Prostate gland (tissue), 2 donors: ENCODE data around the gene ALDH1A2.

Experiments used
- POLR2A ChIP-seq: fragments of 450-650 bp; IDR thresholded peaks from one replicate; pipeline ENCODE4 v1.6.1; 2016; ENCODE audit warnings: antibody characterized with exemption, mild to moderate bottlenecking
- POLR2AphosphoS5 ChIP-seq: sonication (generic); formaldehyde crosslinking; IDR thresholded peaks from one replicate; pipeline ENCODE4 v1.6.1; 2017; ENCODE audit warnings: antibody characterized with exemption
- TF ChIP-seq, protein P1 (sequence below), 4 experiments: fragments of 200-600 bp in 2 of 4; fragments of 450-650 bp in 2 of 4; sonication (generic) in 2 of 4; IDR thresholded peaks; 1 replicate in 3 of 4; 2 replicates in 1 of 4; pipeline ENCODE4 v1.5.1; 2016 to 2019; ENCODE audit warnings: antibody characterized with exemption in 4 of 4, mild to moderate bottlenecking in 2 of 4, moderate library complexity in 2 of 4

DNA sequence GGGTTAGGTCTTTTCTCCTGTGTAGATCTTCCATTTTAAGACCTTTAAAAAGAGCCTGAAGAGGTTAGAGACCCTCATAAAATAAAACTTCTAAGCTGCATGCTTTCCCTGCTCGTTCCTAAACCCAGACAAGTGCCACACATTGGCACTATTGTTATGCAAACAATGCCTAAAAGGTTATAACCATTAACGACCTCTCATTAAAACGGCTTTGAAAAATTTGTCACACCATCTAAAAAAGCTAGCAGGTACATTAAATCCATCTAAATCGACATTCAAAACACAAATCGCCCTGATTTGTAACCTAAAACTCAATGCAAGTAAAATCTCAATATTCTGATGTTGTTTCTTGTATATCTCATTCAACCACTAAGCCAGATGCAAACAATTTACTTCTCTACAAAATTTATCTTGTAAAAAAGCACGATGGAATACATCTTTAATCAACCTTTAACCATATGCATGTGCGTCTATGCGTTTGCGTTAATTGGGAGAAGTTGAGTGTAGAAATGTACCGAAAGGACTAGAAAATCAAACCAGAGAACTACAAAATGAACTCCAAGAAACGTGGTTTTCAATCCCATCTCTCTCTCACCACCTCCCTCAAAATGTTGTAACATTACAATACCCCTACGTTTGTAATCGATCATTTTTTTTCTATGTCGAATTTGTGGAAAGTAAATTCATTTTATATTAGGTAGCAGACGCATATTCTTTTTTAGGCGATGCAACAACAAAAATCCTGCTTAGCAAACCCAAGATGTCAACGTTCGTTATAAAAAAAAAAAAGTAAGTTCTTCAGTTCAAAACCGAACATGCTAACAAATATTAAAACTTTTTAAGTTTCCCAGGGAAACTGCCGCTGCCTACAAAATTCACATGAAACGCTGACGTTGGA lies 1.2 kb downstream of the ALDH1A2 start:
- TF ChIP-seq, protein P1, sequence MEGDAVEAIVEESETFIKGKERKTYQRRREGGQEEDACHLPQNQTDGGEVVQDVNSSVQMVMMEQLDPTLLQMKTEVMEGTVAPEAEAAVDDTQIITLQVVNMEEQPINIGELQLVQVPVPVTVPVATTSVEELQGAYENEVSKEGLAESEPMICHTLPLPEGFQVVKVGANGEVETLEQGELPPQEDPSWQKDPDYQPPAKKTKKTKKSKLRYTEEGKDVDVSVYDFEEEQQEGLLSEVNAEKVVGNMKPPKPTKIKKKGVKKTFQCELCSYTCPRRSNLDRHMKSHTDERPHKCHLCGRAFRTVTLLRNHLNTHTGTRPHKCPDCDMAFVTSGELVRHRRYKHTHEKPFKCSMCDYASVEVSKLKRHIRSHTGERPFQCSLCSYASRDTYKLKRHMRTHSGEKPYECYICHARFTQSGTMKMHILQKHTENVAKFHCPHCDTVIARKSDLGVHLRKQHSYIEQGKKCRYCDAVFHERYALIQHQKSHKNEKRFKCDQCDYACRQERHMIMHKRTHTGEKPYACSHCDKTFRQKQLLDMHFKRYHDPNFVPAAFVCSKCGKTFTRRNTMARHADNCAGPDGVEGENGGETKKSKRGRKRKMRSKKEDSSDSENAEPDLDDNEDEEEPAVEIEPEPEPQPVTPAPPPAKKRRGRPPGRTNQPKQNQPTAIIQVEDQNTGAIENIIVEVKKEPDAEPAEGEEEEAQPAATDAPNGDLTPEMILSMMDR (IDR thresholded peaks at IDR 0.05): no peak
- TF ChIP-seq POLR2A (no peak), POLR2AphosphoS5 (no peak)
